ENCODE data around the gene TGIF2. TPM values are rescaled to one million over a fixed set of nuclear protein-coding genes. Genes with fewer than 3 reads are reported as not detected.
"Not testable (repeated sequence)": the region's sequence is repeated elsewhere in the genome, so short reads cannot be mapped to it uniquely, and the experiment has no call there.

The TGIF2 gene
- total RNA-seq, 4 donors from 2014 or later: 8.1 to 11.3 (median 9.1) TPM

- H3K27ac ChIP-seq: no peak overlapping the region
- WGBS: 77% methylated on average over 2 of the region's 2 CpGs
These were observed 10.7 kb upstream of the TGIF2 start for GRCh38 chr20:36562724-36563123.

GRCh38 chr20:36563374-36563773, 10.0 kb upstream of the TGIF2 start:
- Histone ChIP-seq H3K9me3 (no peaks in the 10 kb centered on the region), H3K4me1 (no peaks in the 10 kb centered on the region), H3K4me3 (no peak overlapping the region), H3K27me3 (no peaks in the 10 kb centered on the region), H3K27ac (no peak overlapping the region), H3K36me3 (no peaks in the 10 kb centered on the region)
- no peak for DNase-seq (ENCODE audit: low spot score in 2 of 2)
- TF ChIP-seq POLR2A (IDR thresholded peaks at IDR 0.05) (no peak), EP300 (IDR thresholded peaks at IDR 0.05) (no peak), POLR2AphosphoS5 (IDR thresholded peaks at IDR 0.05) (no peak)
- TF ChIP-seq, protein P1, sequence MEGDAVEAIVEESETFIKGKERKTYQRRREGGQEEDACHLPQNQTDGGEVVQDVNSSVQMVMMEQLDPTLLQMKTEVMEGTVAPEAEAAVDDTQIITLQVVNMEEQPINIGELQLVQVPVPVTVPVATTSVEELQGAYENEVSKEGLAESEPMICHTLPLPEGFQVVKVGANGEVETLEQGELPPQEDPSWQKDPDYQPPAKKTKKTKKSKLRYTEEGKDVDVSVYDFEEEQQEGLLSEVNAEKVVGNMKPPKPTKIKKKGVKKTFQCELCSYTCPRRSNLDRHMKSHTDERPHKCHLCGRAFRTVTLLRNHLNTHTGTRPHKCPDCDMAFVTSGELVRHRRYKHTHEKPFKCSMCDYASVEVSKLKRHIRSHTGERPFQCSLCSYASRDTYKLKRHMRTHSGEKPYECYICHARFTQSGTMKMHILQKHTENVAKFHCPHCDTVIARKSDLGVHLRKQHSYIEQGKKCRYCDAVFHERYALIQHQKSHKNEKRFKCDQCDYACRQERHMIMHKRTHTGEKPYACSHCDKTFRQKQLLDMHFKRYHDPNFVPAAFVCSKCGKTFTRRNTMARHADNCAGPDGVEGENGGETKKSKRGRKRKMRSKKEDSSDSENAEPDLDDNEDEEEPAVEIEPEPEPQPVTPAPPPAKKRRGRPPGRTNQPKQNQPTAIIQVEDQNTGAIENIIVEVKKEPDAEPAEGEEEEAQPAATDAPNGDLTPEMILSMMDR (IDR thresholded peaks at IDR 0.05): no peak
- WGBS: 100% methylated on average over 1 of the region's 1 CpG

More at GRCh38 chr20:36562724-36563123, 10.7 kb upstream of the TGIF2 start:
- TF ChIP-seq, protein P1 (IDR thresholded peaks at IDR 0.05): no peak
- no peak for TF ChIP-seq EP300 (IDR thresholded peaks at IDR 0.05)
- no peak for TF ChIP-seq POLR2AphosphoS5 (IDR thresholded peaks at IDR 0.05)
- TF ChIP-seq POLR2A (IDR thresholded peaks at IDR 0.05): no peak
- H3K9me3 ChIP-seq: no peaks in the 10 kb centered on the region
- H3K4me1 ChIP-seq: no peaks in the 10 kb centered on the region
- no peak overlapping the region for H3K4me3 ChIP-seq
- H3K36me3 ChIP-seq: no peaks in the 10 kb centered on the region
- H3K27me3 ChIP-seq: no peaks in the 10 kb centered on the region
- DNase-seq (ENCODE audit: low spot score in 2 of 2): no peak

DNA sequence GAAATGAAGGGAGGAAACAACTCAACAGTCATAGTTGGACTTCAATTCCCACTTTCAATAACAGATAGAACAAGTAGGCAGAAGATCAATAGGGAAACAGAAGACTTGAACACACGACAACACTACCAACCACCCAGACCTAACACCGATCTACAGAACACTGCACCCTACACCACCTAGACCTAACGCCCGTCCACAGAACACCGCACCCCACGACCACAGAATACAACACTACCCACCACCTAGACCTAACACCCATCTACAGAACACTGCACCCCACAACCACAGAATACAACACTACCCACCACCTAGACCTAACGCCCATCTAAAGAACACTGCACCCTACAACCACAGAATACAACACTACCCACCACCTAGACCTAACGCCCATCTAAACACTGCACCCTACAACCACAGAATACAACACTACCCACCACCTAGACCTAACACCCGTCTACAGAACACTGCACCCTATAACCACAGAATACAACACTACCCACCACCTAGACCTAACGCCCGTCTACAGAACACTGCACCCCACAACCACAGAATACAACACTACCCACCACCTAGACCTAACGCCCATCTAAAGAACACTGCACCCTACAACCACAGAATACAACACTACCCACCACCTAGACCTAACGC, 9.2 kb upstream of the TGIF2 start:
- H3K4me1 ChIP-seq; H3K36me3 ChIP-seq; DNase-seq (ENCODE audit: low spot score in 2 of 2); H3K27ac ChIP-seq; H3K9me3 ChIP-seq; H3K27me3 ChIP-seq; H3K4me3 ChIP-seq: not testable (repeated sequence)
- WGBS: 96% methylated on average over 13 of the region's 13 CpGs

GRCh38 chr20:36564726-36565121, 8.7 kb upstream of the TGIF2 start:
- H3K27me3 ChIP-seq; DNase-seq (ENCODE audit: low spot score in 2 of 2); H3K4me1 ChIP-seq; H3K36me3 ChIP-seq; H3K9me3 ChIP-seq; H3K27ac ChIP-seq; H3K4me3 ChIP-seq: not testable (repeated sequence)
- 91% methylated on average over 6 of the region's 6 CpGs for WGBS

GRCh38 chr20:36565520-36565919, 7.9 kb upstream of the TGIF2 start:
- H3K9me3 ChIP-seq: no peaks in the 10 kb centered on the region
- H3K4me1 ChIP-seq: peaks cover 3% of the 10 kb centered on the region
- H3K4me3 ChIP-seq: no peak overlapping the region
- TF ChIP-seq POLR2A (IDR thresholded peaks at IDR 0.05) (no peak), EP300 (IDR thresholded peaks at IDR 0.05) (no peak), POLR2AphosphoS5 (IDR thresholded peaks at IDR 0.05) (no peak)
- TF ChIP-seq, protein P1 (IDR thresholded peaks at IDR 0.05): no peak
- WGBS: 96% methylated on average over 3 of the region's 3 CpGs
- no peaks in the 10 kb centered on the region for H3K36me3 ChIP-seq
- no peak for DNase-seq (ENCODE audit: low spot score in 2 of 2)
- H3K27ac ChIP-seq: no peak overlapping the region
- no peaks in the 10 kb centered on the region for H3K27me3 ChIP-seq

DNA sequence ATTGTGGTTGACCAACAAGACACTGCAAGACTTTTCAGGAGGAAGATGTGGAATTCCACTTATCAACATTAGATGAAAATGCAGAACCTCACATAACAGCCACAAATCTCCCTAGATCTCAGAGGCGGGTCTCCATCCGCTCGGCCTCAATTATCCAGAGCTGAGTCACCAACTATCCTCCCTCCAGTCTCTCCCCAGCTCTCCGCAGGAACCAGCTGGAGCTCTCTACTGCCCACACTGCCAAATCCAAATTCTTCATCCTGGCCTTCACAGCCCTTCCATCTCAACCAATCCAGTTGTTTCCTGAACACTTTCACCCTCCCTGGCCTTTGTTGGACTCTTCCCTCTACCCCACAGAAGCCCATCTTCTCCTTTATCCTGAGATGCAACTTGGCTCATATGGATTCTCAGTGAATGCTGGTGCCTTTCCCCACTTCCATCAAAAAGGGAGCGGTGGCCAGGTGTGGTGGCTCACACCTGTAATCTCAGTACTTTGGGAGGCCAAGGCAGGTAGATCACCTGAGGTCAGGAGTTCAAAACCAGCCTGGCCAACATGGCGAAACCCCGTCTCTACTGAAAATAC, 3.5 kb upstream of the TGIF2 start:
- TF ChIP-seq POLR2A (IDR thresholded peaks at IDR 0.05) (no peak), EP300 (IDR thresholded peaks at IDR 0.05) (no peak), POLR2AphosphoS5 (IDR thresholded peaks at IDR 0.05) (no peak)
- TF ChIP-seq, protein P1 (IDR thresholded peaks at IDR 0.05): no peak
- Histone ChIP-seq H3K4me1 (peaks cover 26% of the 10 kb centered on the region), H3K36me3 (no peaks in the 10 kb centered on the region), H3K27me3 (no peaks in the 10 kb centered on the region), H3K9me3 (no peaks in the 10 kb centered on the region), H3K27ac (no peak overlapping the region), H3K4me3 (no peak overlapping the region)
- no peak for DNase-seq (ENCODE audit: low spot score in 2 of 2)
- WGBS: 44% methylated on average over 7 of the region's 7 CpGs
